Endodermal cell (in vitro differentiated cells): ENCODE measurements around the gene FGFR3. TPM values are rescaled to one million over a fixed set of nuclear protein-coding genes. Genes with fewer than 3 reads are reported as not detected.

Experiments used
- DNase-seq: peaks from one replicate; pipeline ENCODE4 v3.0.0-alpha.2; 2017
- H3K27ac ChIP-seq: 2 replicates; pipeline ENCODE4 v1.5.1; 2013; ENCODE audit warnings: mild to moderate bottlenecking, low read depth, low read length, moderate library complexity
- H3K27me3 ChIP-seq: 2 replicates; pipeline ENCODE4 v1.6.1; 2013; ENCODE audit warnings: mild to moderate bottlenecking, low read length, moderate library complexity; ENCODE audit not compliant: insufficient read depth, control insufficient read depth, poor library complexity, severe bottlenecking
- H3K36me3 ChIP-seq: 2 replicates; pipeline ENCODE4 v1.7.0; 2013; ENCODE audit warnings: mild to moderate bottlenecking, low read length, moderate library complexity; ENCODE audit not compliant: control insufficient read depth, insufficient read depth
- H3K4me1 ChIP-seq: one replicate; pipeline ENCODE4 v1.7.0; 2013; ENCODE audit warnings: low read length; ENCODE audit not compliant: control insufficient read depth, insufficient read depth
- H3K4me3 ChIP-seq: 2 replicates; pipeline ENCODE4 v1.5.1; 2013; ENCODE audit warnings: mild to moderate bottlenecking, low read length, moderate library complexity
- H3K9ac ChIP-seq: 2 replicates; pipeline ENCODE4 v1.6.1; 2013; ENCODE audit warnings: mild to moderate bottlenecking, low read length, moderate library complexity; ENCODE audit not compliant: poor library complexity, severe bottlenecking; ENCODE audit errors: extremely low read depth
- H3K9me3 ChIP-seq: 2 replicates; pipeline ENCODE4 v1.6.1; 2013; ENCODE audit warnings: mild to moderate bottlenecking, low read length, moderate library complexity; ENCODE audit not compliant: control insufficient read depth
- H3K27ac Mint-ChIP-seq: 2 replicates; pipeline ENCODE4 v1.8.0; 2020; ENCODE audit warnings: mixed read lengths
- H3K27me3 Mint-ChIP-seq: 2 replicates; pipeline ENCODE4 v1.8.0; 2021; ENCODE audit warnings: mild to moderate bottlenecking, mixed read lengths; ENCODE audit not compliant: insufficient read depth
- H3K36me3 Mint-ChIP-seq: 2 replicates; pipeline ENCODE4 v1.8.0; 2020; ENCODE audit warnings: low read depth, mixed read lengths
- H3K4me1 Mint-ChIP-seq: 2 replicates; pipeline ENCODE4 v1.8.0; 2020; ENCODE audit warnings: mixed read lengths
- H3K4me3 Mint-ChIP-seq: 2 replicates; pipeline ENCODE4 v1.8.0; 2020; ENCODE audit warnings: mild to moderate bottlenecking, moderate library complexity, mixed read lengths
- H3K9me3 Mint-ChIP-seq: 2 replicates; pipeline ENCODE4 v1.8.0; 2020; ENCODE audit warnings: mild to moderate bottlenecking, mixed read lengths
- WGBS, 2 experiments: methylation state at CpG; one replicate each; pipeline versions ENCODE4 v1.1.5 to v1.1.7; 2013; ENCODE audit warnings: missing lambda C conversion rate in 2 of 2, mixed read lengths in 1 of 2; ENCODE audit not compliant: insufficient coverage in 1 of 2, insufficient read length in 1 of 2; 5-methylcytosine and 5-hydroxymethylcytosine counted together
- total RNA-seq, 2 donors: library from RNA; stranded (reverse); fragmentation: NEBNext Ultra II Directional in 1 of 2; extraction: Animal tissue kit (Norgen Biotek cat#: 25700) in 1 of 2; gene quantifications; 2 replicates in 1 of 2; 3 replicates in 1 of 2; pipeline ENCODE4 v1.2.1, GENCODE V29; 2021
- TF ChIP-seq, protein P1 (sequence below): fragments of 200-600 bp; sonication (generic); conservative IDR thresholded peaks from 2 replicates; pipeline ENCODE4 v1.5.0; 2021; ENCODE audit warnings: antibody characterized with exemption, mild to moderate bottlenecking

Gene FGFR3
- total RNA-seq, 2 donors from 2014 or later, result 107 to 125 TPM

GRCh38 chr4:1854752-1855151 lies 61.7 kb downstream of the FGFR3 start:
- no peaks in the 10 kb centered on the region for H3K9me3 Mint-ChIP-seq
- H3K27me3 Mint-ChIP-seq, result peaks cover 28% of the 10 kb centered on the region
- peaks cover 2% of the 10 kb centered on the region for H3K36me3 Mint-ChIP-seq

GRCh38 chr4:1855333-1856070 lies 62.4 kb downstream of the FGFR3 start:
- Histone ChIP-seq H3K36me3 (no peaks in the 10 kb centered on the region), H3K4me3 (peak overlapping the region; percentile 86), H3K27me3 (peaks cover 35% of the 10 kb centered on the region), H3K9me3 (no peaks in the 10 kb centered on the region), H3K27ac (no peak overlapping the region), H3K9ac (peak overlapping the region; percentile 59), H3K4me1 (no peaks in the 10 kb centered on the region)
- H3K4me3 Mint-ChIP-seq, result peak overlapping the region; percentile 71
- DNase-seq, result peak; percentile 59
- H3K4me1 Mint-ChIP-seq, result peaks cover 19% of the 10 kb centered on the region
- 1% methylated on average over 60 to 92 of the region's 92 CpGs for WGBS, 2 experiments
- peaks cover 2% of the 10 kb centered on the region for H3K36me3 Mint-ChIP-seq
- no peaks in the 10 kb centered on the region for H3K9me3 Mint-ChIP-seq
- H3K27me3 Mint-ChIP-seq, result peaks cover 34% of the 10 kb centered on the region
- TF ChIP-seq, protein P1, sequence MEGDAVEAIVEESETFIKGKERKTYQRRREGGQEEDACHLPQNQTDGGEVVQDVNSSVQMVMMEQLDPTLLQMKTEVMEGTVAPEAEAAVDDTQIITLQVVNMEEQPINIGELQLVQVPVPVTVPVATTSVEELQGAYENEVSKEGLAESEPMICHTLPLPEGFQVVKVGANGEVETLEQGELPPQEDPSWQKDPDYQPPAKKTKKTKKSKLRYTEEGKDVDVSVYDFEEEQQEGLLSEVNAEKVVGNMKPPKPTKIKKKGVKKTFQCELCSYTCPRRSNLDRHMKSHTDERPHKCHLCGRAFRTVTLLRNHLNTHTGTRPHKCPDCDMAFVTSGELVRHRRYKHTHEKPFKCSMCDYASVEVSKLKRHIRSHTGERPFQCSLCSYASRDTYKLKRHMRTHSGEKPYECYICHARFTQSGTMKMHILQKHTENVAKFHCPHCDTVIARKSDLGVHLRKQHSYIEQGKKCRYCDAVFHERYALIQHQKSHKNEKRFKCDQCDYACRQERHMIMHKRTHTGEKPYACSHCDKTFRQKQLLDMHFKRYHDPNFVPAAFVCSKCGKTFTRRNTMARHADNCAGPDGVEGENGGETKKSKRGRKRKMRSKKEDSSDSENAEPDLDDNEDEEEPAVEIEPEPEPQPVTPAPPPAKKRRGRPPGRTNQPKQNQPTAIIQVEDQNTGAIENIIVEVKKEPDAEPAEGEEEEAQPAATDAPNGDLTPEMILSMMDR, result no peak
- H3K27ac Mint-ChIP-seq, result no peak overlapping the region

More at GRCh38 chr4:1854752-1855151, 61.7 kb downstream of the FGFR3 start:
- TF ChIP-seq, protein P1, result no peak
- Mint-ChIP-seq H3K27ac (no peak overlapping the region), H3K4me1 (peaks cover 19% of the 10 kb centered on the region), H3K4me3 (peak overlapping the region; percentile 71)
- 70% methylated on average over 1 of the region's 1 CpG; no CpG with 5 or more reads in 1 of the 2 experiments for WGBS, 2 experiments
- Histone ChIP-seq H3K36me3 (no peaks in the 10 kb centered on the region), H3K4me3 (peak overlapping the region; percentile 86), H3K9me3 (no peaks in the 10 kb centered on the region), H3K27ac (no peak overlapping the region), H3K27me3 (peaks cover 29% of the 10 kb centered on the region), H3K4me1 (no peaks in the 10 kb centered on the region), H3K9ac (peak overlapping the region; percentile 59)
- DNase-seq, result no peak

DNA sequence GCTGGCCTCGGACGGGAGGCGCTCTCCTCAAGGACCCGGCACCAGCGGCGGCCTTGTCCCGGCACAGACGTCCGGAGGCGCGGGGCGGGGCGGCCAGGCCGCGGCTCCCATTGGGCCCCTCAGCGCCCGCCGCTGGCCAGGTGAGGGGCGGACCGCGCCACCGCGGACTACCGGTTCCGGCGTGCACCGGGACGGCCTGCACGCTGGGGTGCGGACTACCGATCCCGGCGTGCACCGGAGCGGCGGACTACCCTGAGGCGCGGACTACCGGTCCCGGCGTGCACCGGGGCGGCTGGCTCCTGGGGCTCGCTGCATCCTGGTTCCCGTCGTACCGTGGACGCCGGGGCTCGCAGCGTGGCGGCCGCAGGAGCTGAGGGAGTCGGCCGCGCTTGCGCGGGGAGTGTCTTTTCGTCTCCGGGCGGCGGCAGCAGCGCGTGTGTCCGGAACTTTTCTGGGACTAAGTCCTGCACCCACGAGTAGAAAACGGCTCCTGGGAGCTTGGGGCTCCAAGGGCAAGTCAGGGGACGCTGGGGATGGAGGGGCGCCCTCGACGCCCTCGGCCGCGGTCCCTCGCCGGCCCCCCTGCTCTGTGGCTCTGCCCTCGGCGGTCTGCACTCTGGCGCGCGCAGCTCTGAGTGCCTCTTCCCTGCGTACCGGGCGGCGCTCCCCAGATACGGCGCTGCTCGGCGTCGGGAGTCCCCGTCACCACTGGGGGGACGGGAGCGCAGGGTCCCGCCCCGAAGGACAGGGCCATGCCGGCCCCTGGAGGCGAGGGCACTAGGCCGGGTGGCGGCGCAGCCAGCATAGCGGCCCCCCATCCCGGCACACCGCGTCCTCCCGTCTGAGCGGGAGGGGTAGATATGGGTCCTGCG lies 63.2 kb downstream of the FGFR3 start, which contains the start of gene LETM1:
LETM1 (minus strand) TSS at position 86 of the 872 bp plus-strand sequence. CDS start 206 bp downstream, outside the sequence.
- H3K9ac ChIP-seq, result peak within 1 kb of the TSS; percentile 59
- H3K4me1 ChIP-seq, result no peaks in the 10 kb centered on the region
- Mint-ChIP-seq H3K27me3 (peaks cover 42% of the 10 kb centered on the region), H3K36me3 (peaks cover 2% of the 10 kb centered on the region), H3K27ac (no peak within 1 kb of the TSS), H3K4me3 (peak within 1 kb of the TSS; percentile 71), H3K4me1 (peaks cover 19% of the 10 kb centered on the region), H3K9me3 (no peaks in the 10 kb centered on the region)
- peak within 1 kb of the TSS; percentile 86 for H3K4me3 ChIP-seq
- H3K9me3 ChIP-seq, result no peaks in the 10 kb centered on the region
- TF ChIP-seq, protein P1, result peak; percentile 50
- WGBS, 2 experiments, result 0% methylated on average over 46 to 107 of the region's 107 CpGs
- no peaks in the 10 kb centered on the region for H3K36me3 ChIP-seq
- peak; percentile 97 for DNase-seq
- H3K27me3 ChIP-seq, result peaks cover 42% of the 10 kb centered on the region
- no peak within 1 kb of the TSS for H3K27ac ChIP-seq
